Mesenteric fat pad (tissue), 1 donor: ENCODE results near the gene GFRAL. TPM values are rescaled to one million over a fixed set of nuclear protein-coding genes. Genes with fewer than 3 reads are reported as not detected.
"Not testable (repeated sequence)": the region's sequence is repeated elsewhere in the genome, so short reads cannot be mapped to it uniquely, and the experiment has no call there.

Experiments
- DNase-seq: peaks from one replicate; pipeline ENCODE4 v3.0.0-alpha.2; 2020; ENCODE audit warnings: low spot score
- long read RNA-seq: library from polyadenylated mRNA; unstranded; transcript quantifications from one replicate; pipeline ENCODE4 v2.0.0, GENCODE V29; 2020
- total RNA-seq: library from RNA; stranded (reverse); fragmentation: NEBNext Ultra II Directional; extraction: Animal tissue kit (Norgen Biotek cat#: 25700); gene quantifications from one replicate; pipeline ENCODE4 v1.2.1, GENCODE V29; 2021
- donor health status: DM: yes; HTN: yes; CAD: no.

The GFRAL gene, protein sequence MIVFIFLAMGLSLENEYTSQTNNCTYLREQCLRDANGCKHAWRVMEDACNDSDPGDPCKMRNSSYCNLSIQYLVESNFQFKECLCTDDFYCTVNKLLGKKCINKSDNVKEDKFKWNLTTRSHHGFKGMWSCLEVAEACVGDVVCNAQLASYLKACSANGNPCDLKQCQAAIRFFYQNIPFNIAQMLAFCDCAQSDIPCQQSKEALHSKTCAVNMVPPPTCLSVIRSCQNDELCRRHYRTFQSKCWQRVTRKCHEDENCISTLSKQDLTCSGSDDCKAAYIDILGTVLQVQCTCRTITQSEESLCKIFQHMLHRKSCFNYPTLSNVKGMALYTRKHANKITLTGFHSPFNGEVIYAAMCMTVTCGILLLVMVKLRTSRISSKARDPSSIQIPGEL
- total RNA-seq, result not detected
- long read RNA-seq, result 0 reads

DNA sequence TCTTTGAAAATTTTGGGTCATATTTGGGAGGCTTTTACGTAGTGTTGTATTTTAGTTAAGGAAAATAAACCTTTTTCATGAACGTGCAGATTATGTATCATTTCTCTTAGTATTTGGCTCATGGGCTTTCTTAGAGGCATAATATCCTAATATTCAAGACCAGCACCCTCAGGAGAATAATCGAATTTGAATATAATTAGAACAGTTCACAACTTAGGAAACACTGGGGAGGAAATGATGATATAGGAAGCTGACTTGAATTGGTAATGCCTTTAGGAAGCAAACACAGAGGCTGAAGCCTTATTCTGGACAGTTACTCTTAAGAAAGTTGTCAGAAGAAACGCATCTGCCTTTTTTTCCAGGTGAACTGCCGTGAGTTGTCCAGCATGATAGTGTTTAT is at the start of gene GFRAL:
TSS of gene GFRAL (plus strand) at position 301 of the 400 bp plus-strand sequence. CDS start at position 387, 86 bp downstream.
- no peak for DNase-seq

DNA sequence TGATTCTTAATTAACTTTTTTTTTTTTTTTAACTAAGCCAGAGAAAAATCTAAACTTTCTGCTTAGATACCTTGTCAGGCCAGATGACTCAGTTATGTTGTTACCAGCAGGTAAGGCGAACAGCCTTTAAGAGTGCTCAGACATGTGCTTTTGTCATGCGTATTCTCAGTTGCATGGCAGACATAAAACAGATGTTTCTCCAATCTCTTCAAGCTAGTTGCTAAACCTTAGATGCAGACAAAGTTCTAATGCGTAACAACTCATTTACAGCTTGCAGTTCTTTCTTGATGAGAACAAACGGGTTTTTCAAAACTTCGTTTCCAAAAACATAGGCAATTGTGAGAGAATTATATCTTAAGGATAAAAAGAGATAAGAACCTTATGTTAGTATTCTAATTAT is 49.6 kb upstream of the GFRAL start:
- DNase-seq, result no peak

DNA sequence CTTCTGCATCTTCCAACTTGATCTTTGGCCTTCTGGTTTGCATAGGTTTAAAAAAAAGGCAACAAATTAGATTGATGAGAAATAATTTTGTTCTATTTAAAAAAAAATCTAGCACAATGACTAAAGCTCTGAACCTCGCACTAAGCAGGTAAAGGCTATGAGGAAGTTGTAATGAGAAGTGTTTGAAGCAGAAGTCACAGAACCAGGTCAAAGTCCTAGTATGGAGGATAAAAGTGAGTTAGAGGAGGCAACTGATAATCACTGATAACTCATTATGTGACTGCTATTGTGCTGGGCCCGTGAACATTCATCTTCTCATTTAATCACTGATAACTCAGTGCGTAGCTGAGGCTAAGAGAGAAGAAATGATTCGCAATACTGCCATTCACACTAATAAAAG is 46.1 kb upstream of the GFRAL start:
- no peak for DNase-seq

DNA sequence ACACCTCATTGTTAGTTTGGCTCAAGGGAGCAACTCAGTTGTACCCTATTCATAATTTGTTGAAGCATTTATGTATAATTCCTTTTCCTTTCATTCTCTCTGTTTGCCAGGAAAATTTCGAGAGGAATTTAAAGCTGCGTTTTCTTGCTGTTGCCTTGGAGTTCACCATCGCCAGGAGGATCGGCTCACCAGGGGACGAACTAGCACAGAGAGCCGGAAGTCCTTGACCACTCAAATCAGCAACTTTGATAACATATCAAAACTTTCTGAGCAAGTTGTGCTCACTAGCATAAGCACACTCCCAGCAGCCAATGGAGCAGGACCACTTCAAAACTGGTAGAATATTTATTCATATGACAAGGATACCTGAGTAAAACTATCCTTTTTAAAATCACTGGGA is 45.2 kb upstream of the GFRAL start:
- no peak for DNase-seq

DNA sequence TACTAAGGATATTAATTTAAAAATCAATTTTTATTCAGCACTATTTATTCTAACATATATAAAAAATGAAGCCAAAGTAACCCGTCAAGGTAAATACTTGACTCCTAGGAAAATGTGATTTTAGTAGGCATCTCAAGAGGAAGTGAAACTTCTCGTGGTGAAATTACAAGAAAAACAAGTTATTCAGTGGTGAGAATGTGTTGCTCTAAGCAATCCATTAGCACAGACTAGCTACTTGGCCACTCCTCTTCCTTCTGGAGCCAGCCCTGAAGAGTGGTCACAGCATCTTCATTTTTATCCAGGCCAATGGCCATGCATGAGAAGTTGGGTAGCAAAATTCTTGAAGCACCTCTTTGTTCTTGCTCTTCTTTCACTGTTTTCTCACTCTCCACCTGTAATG is 40.4 kb upstream of the GFRAL start:
- DNase-seq, result no peak

DNA sequence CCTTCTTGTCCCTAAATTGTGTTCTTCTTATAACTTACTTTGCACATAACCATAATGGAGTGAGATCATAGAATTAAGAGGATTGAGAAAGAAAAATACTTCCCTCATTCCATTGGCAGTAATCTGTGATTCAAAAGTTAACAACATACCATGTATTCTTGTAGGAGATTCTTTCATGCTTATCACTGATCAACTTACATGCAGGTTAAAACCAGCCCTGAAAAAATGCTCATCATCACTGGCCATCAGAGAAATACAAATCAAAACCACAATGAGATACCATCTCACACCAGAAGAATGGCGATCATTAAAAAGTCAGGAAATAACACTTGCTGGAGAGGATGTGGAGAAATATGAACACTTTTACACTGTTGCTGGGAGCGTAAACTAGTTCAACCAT is 36.5 kb upstream of the GFRAL start:
- DNase-seq, result no peak

DNA sequence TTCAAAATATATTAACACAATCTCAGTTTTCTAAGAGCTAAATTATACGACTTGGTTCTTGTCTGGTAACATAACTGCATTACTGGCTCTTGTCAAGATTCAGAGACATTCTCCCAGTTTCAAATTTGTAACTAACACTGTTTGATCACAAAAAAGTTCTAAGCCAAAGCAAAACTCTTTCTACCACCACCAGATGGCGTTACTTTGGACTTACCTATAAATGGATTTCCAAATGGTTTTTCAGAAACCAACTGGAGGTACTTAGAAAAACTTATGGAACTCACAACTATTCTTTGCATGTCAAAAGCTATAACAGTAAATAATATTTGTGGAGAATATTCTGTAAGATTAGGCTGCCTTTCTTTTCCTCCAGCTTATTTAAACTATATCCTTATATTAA is 34.2 kb upstream of the GFRAL start:
- no peak for DNase-seq

DNA sequence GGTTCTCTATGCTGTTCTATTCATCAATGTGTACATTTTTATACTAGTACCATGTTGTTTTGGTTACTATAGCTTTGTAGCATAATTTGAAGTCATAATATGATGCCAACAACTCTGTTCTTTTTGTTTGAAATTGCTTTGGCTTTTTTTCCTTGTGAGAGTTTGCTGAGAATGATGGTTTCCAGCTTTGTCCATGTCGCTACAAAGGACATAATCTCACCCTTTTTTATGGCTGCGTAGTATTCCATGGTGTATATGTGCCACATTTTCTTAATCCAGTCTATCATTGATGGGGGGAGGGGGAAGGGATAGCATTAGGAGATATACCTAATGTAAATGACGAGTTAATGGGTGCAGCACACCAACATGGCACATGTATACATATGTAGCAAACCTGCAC is 30.1 kb upstream of the GFRAL start:
- DNase-seq, result not testable (repeated sequence)

DNA sequence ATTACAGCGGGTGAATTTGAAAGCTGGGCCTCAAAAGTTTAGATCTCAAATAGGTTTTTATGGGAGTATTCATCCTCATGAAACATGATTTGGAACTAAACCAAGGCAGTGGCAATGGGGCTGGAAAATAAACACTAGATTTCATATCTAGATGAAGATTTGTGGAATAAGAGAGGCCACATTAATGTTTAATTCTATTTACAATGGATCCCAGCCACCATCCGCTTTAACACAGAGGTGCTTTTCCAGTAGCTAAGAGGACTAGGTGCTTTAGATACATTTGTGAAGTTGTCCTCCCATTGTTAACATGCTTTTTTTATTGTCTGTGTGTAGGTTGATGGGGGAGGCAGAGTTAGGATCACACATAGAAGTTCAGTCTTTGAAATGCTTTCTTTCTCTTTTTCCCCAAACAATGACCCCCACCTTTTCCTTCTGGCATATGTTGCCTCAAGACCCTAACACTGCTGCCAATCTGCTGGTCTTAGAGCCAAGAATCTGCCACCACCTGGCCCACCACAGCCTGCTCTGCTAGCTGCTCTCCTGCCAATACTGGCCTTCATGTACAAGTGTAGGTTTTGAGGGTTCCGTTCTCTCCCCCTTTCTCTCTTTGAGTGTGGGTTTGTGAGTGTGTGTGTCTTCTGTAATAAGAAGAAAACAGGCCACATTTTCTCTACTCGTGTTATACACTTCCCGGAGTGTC is 27.8 kb upstream of the GFRAL start:
- DNase-seq, result no peak

DNA sequence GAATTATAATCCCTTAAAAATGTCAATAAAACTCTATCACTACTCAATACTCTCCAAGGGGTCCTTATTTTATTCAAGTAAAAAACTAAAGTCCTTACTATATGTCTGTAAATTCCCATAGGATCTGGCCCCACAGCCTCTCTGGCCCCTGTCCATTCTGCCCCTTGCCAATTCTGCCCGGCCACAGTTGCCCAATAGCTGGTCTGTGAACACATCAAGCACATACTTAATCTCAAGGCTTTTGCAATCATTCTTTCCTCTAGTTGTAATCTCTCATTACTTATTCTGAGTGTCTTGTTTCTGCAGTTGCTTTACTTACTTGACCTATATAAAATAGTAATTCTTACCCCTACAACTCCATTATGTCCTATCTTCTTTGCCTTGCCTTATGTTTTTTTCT is 22.5 kb upstream of the GFRAL start:
- DNase-seq, result no peak

DNA sequence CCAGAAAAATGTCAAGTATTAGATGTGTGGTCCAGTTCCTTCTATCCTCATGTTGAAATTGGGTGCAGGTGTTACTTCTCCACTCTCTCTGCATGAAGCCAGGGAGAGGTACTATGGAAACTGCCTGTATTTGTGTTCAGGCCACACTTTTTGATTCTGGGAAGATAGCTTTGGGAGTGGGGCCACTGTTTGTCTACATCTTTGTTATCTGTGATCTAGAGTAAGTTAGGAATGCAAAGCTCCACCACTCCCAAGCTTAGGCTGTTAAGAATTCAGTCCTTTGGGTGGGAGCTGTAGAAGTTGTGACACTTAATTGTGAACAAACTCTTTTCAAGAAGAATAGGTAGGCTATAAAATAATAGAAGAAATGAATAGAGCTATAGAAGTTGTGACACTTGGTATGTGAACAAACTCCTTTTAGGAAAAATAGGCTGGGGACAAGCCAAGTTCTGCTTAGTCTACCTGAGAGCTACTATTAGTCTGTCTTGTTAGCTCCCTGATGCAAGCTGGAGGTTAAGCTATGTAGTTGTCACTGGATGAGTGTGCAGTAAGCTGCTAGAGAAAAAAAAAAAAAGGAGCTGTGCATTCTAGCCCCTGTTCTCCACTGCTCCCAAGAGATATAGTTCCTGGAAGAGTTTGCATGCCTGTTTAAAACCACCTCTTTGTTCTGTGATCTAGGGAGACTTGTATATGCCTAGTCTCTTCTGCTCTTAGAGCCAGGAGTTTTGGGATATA is 7.1 kb upstream of the GFRAL start:
- DNase-seq, result no peak

DNA sequence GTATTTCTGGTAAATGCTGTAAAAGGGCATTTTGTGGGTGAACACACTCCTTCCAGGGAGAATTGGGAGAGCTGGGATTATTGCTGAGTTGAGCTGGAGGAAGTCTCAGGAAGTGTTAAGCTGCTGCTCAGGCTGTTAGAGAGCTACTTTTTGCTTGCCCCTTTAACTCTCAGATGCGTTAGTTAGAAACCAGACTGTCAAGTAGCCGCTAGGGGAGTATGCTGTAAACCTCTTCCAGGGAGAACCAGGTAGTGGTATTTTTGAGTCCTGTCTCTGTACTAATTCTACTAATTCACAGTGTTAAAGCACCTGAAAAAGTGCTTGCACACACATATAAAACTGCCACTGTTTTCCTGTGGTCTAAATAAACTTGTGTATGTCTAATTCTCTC is 6.6 kb upstream of the GFRAL start:
- no peak for DNase-seq

DNA sequence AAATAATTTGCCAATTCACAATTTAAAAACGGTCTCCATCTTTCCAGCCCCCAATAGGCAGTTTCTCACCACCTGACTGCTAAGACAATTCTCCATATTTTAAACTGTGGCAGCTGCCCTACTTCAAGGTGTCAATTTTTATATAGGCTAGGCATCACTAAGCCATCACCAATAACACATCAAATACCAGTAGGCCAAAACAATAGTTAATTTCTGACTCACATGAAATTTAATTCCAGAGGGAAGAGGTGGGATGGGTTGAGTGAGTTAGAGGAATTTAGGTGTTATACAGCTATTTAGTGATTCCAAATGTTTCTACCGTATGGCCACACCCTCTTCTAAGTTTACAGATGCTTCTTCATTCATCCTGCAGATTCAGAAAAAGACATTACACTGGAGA is 49.9 kb downstream of the GFRAL start:
- DNase-seq, result no peak

DNA sequence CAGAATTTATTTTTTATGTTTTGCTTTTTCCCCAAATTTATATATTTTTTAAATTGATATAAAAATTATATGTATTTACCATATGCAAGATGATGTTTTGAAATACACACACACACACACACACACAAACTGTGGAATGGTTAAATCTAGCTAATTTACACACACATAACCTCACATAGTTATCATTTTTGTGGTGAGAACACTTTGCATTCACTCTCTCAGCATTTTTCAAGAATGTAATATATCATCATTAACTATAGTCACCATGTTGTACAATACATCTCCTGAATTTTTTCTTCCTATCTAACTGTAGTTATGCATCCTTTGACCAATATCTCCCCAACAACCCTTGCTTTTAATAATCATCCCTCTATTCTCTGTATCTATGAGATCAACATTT is 52.2 kb downstream of the GFRAL start:
- DNase-seq, result no peak

DNA sequence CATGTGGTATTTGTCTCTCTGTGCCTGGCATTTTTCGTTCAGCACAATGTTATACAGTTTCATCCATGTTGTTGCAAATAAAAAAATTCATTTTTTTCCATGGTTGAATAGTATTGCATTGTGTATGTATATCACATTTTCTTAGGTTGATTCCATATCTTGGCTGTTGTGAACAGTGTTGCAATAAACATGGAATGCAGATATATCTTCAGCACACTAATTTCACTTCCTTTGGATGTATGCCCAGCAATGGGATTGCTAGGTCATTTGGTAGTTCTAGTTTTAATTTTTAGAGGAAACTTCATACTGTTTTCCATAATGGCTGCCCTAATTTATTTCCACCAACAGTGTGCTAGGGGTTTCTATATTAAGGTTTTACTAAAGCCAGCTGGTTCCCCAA is 52.6 kb downstream of the GFRAL start:
- DNase-seq, result no peak

DNA sequence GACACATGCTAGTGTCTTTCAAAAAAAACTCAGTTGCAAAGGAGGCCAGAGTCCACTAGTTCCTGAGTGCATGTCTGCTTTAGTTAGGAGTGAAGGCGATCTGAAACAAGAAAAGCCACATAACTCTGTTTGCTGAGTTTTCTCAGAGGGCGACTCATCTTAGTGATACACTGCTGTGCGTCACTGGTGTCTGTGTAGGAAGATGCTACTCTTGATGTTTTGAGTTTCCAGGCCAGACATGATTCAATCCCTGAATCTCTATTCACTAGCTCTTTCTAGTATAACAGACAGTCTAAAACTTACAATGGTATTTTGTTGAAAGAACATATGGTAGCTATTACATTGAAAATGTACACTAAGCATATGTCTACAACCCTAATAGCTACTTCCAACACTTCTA is 60.9 kb downstream of the GFRAL start:
- no peak for DNase-seq

DNA sequence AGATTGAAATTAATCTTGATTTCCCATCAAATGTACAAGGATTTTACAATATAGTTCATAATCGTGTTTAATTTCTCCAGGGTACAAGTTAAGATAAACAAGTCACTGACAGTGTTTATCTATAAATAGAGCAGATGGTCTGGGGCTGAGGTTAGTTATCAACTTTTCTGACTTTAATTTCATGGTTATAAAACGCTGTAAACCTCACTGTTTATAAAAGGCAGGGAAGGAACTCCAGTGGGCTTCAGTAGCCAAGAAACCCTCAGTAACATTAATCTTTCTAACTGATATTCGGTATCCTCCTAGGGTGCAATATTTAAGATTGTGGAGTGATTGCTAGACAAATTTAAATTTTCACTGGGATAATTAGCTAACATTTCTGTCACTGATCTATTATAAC is 68.6 kb downstream of the GFRAL start:
- DNase-seq, result no peak

DNA sequence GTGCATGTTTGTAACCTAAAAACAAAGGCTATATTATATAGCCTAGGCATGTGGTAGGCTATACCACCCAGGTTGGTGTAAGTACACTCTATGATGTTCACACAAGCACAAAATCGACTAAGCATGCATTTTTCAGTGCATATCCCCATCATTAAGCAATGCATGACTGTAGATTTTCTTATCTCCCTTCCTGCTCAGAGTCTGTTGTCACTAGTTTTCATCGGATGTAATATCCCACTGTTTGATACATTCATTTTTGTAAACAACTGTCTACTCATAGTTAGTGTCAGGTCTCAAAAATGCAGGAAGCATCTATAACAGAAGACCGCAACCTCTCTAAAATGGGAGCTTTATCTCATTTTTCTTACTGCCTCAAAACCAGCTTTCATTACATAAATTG is 70.7 kb downstream of the GFRAL start:
- DNase-seq, result no peak

DNA sequence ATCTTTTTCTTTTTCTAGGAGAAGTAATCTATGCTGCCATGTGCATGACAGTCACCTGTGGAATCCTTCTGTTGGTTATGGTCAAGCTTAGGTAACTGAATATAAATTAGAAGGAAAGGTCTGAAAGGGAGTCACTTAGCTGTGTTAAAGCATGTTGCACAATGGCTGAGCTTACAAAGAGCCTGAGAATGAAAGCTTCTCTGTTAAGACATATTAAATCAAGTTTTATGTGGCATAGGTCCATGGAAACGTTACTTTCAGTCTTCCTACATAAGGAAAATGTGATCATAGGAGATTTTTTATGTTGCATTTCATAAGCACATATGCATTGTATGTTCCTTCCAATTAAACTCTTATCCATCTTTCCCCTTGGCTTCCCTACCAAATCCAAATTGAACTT is 72.1 kb downstream of the GFRAL start:
- DNase-seq, result no peak

DNA sequence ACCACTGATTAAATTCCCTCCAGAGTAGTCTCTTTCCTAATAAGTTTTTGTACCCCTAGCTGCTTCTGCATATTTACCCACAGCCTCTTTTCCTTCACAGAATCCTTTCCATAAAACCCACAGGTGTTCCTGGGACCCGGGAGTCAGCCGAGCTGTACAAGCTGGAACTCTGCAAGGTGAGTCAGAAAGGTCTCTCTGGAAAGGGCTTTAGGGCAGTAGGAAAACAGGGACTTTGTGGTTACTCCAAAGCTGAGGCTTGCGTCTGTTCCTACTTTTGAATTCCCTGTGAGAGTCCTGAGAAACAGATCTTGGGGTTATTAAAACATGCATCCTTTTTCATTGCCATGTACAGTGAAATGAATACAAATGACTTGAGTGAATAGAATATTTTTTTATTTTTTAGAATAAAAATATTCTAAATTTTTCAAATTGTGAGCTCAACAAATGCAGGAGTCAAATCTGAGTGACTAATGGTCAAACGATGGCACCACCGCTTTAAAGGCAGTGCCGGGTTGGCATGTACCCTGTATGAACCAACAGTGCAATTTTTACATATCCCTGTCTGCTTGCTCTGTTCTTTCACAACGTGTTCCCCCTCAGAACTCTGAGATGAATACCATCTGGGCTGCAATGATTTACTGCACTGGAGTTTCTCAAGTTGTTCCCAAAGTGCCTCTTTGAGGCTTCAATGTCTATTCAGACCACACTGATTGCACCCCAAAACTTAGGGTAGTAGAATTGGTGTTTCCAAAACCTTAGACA is 78.4 kb downstream of the GFRAL start:
- DNase-seq, result no peak

DNA sequence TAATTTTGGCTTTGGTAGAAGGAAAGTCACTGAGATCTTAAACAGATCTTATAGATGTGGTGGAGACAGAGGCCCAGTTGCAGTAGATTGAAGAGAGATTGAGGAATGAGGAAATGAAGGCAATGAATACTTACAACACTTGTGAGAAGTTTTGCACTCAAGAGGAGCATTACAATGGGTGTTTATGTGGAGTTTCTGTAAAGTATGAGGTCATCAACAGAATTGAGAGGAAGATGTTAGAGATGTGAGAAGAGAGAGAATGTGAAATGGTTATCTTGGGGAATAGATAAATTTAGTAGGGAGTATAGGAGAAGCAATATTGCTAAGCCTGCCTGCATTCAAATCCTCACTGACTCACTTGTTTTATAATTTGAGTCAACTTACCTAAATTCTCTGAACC is 83.4 kb downstream of the GFRAL start:
- no peak for DNase-seq

DNA sequence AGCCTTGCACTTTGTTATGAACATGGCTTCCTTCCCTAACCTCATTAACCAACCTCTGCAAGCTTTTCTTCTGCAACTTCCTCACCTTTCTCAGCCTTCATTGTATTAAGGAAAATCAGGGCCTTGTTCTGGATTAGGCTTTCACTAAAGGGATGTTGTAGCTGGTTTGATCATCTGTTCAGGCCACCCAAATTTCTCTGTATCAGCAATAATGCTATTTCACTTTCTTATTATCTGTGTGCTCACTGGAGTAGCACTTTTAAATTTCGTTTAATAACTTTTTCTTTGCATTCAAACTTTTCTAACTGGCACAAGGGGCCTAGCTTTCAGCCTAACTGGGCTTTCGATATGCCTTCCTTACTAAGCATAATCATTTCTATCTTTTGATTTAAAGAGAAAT is 96.7 kb downstream of the GFRAL start:
- DNase-seq, result no peak
